Right atrium auricular region (tissue), 2 donors: ENCODE data around the gene CACNA1A. TPM values are rescaled to one million over a fixed set of nuclear protein-coding genes. Genes with fewer than 3 reads are reported as not detected.

ENCODE experiments used
- DNase-seq: peaks from one replicate; pipeline ENCODE4 v3.0.0-alpha.2; 2019; ENCODE audit warnings: low spot score
- H3K27ac ChIP-seq, 2 donors: fragments of 200-600 bp; sonication (generic); 1 replicate in 1 of 2; 2 replicates in 1 of 2; pipeline ENCODE4 v1.5.1; 2016 to 2019
- H3K27me3 ChIP-seq, 2 donors: fragments of 200-600 bp; sonication (generic); one replicate each; pipeline versions ENCODE4 v1.5.1 to v1.6.0; 2017 to 2019
- H3K36me3 ChIP-seq: fragments of 200-600 bp; sonication (generic); one replicate; pipeline ENCODE4 v1.5.1; 2016
- H3K4me1 ChIP-seq, 2 donors: fragments of 200-600 bp; sonication (generic); one replicate each; pipeline versions ENCODE4 v1.5.1 to v1.6.0; 2017 to 2019
- H3K4me3 ChIP-seq, 2 donors: fragments of 200-600 bp; sonication (generic); 1 replicate in 1 of 2; 2 replicates in 1 of 2; pipeline ENCODE4 v1.5.1; 2017 to 2019; ENCODE audit warnings: mild to moderate bottlenecking in 1 of 2, moderate library complexity in 1 of 2
- H3K9me3 ChIP-seq, 2 donors: fragments of 200-600 bp; sonication (generic); one replicate each; pipeline ENCODE4 v1.5.1; 2019
- total RNA-seq, 2 donors: library from RNA; depleted of rRNA; stranded (reverse); fragments of >200 nt; gene quantifications; one replicate each; pipeline ENCODE4 v1.1.0, GENCODE V29; 2016
- TF ChIP-seq, protein P1 (sequence below), 2 donors: fragments of 200-600 bp; sonication (generic); IDR thresholded peaks; one replicate each; pipeline ENCODE4 v1.5.1; 2019; ENCODE audit warnings: antibody characterized with exemption in 2 of 2

Gene CACNA1A
- total RNA-seq, 2 donors from 2014 or later: 0.28 to 0.48 TPM

DNA sequence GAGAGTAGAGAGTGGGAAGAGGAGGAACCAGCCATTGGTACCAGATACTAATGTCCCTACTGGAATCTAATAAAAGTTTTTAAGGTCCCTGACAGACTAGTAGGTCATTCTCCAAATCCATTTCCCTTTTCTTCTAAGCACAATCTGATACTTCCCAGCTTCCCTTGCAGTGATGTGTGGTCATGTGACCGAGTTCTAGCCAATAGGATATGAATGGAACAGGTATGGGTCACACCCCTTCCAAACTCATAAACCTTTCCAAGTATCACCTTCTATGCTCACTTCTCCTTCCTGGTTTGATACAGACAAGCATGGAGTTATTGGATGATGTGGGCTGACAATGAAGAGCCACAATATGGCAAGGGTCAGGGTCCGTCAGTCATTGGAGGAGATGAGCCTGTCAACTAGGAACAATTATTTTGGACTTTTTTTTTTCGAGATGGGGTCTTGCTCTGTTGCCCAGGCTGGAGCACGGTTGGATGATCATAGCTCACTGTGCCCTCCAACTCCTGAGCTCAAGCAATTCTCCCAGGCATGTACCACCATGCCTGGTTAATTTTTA lies 54.8 kb downstream of the CACNA1A start:
- no peaks in the 10 kb centered on the region for H3K27me3 ChIP-seq
- DNase-seq: no peak
- TF ChIP-seq, protein P1, sequence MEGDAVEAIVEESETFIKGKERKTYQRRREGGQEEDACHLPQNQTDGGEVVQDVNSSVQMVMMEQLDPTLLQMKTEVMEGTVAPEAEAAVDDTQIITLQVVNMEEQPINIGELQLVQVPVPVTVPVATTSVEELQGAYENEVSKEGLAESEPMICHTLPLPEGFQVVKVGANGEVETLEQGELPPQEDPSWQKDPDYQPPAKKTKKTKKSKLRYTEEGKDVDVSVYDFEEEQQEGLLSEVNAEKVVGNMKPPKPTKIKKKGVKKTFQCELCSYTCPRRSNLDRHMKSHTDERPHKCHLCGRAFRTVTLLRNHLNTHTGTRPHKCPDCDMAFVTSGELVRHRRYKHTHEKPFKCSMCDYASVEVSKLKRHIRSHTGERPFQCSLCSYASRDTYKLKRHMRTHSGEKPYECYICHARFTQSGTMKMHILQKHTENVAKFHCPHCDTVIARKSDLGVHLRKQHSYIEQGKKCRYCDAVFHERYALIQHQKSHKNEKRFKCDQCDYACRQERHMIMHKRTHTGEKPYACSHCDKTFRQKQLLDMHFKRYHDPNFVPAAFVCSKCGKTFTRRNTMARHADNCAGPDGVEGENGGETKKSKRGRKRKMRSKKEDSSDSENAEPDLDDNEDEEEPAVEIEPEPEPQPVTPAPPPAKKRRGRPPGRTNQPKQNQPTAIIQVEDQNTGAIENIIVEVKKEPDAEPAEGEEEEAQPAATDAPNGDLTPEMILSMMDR (IDR thresholded peaks at IDR 0.05): no peak
- no peaks in the 10 kb centered on the region for H3K36me3 ChIP-seq
- peaks cover 9 to 42% of the 10 kb centered on the region in 2 donors for H3K9me3 ChIP-seq
- no peak overlapping the region for H3K27ac ChIP-seq
- H3K4me3 ChIP-seq: no peak overlapping the region
- H3K4me1 ChIP-seq: no peaks in the 10 kb centered on the region

DNA sequence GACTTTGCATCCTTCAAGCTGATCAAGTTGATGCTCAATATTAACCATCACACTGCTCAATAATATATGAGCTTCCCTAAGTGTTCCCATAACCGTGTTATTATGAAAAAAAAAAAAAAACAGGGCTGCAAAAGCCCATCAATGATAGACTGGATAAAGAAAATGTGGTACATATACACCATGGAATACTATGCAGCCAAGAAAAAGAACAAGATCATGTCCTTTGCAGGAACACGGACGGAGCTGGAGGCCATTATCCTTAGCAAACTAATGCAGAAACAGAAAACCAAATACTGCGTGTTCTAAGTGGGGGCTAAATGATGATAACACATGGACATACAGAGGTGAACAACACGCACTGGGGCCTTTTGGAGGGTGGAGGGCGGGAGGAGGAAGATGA lies 58.3 kb downstream of the CACNA1A start:
- Histone ChIP-seq H3K9me3 (peaks cover 9 to 40% of the 10 kb centered on the region in 2 donors), H3K4me3 (no peak overlapping the region), H3K27me3 (no peaks in the 10 kb centered on the region), H3K36me3 (no peaks in the 10 kb centered on the region), H3K27ac (no peak overlapping the region), H3K4me1 (no peaks in the 10 kb centered on the region)
- no peak for DNase-seq
- TF ChIP-seq, protein P1 (IDR thresholded peaks at IDR 0.05): no peak

DNA sequence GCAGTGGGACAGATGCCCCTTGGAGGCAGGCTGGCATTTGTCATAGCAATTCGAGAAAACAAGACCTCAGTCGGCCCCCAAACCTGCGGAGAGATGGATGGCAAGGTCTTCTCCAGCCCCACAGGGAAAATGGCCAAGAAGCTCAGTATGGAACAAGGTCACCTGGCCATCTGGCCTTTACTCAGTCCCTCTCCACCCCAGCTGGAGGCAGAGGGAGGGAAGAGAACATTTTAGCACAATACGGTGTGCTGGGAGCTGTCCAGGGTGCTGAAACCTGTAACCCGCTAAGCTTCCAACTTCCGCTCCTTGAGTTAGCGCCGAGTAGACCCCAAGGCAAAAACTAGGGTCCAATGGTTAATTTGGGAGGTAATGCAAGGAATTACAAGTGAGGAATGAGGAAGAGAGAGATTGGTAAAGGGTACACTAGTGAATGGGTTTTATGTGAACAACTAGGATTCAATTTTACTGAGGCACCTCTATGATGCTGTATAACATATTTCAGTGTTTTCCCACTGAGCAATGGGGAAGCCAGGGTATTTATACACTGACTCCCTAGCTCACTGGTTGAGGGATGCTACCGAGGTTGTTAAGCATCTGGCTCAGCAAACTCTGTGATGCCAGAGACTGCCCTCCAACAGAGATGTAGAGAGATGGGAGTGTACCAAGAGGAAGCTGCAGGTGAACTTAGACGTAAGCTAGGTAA lies 64.3 kb downstream of the CACNA1A start:
- no peak overlapping the region for H3K4me3 ChIP-seq
- TF ChIP-seq, protein P1 (IDR thresholded peaks at IDR 0.05): no peak
- DNase-seq: no peak

DNA sequence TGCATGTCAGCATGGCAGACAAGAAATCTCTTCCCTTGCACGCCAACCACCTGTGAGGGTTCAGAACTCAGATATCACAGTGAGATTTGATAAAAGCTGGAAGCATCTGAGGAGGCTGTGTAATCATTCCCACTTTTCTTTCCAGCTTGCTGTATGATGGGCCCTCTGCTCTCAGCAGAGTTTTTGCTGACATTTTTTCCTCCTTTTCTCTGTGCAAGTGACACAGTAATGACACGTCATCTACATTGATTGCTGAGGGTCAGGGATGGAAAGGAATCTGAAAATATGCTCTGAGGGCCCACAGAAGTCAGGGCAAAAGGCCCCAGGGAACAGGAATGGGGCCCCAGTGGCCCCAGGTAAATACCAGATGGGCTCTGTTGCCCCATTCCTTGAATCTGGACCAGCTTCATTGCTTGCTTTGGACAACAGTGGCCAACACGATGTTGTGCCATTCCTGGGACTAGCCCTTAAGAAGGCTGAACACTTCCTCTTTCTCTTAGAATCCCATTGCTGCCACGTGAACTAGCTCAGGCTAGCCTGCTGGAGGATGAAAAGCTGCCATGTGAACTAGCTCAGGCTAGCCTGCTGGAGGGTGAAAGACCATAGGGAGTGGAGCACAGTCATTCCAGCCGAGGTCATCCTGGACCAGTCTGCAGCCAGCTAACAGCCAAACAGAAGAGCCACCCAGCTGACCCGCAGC lies 68.2 kb downstream of the CACNA1A start:
- TF ChIP-seq, protein P1 (IDR thresholded peaks at IDR 0.05): no peak
- H3K27ac ChIP-seq: no peak overlapping the region

More for the DNA sequence above, 64.3 kb downstream of the CACNA1A start:
- Histone ChIP-seq H3K9me3 (no peaks in the 10 kb centered on the region), H3K27me3 (no peaks in the 10 kb centered on the region), H3K36me3 (no peaks in the 10 kb centered on the region), H3K4me1 (no peaks in the 10 kb centered on the region), H3K27ac (no peak overlapping the region)

DNA sequence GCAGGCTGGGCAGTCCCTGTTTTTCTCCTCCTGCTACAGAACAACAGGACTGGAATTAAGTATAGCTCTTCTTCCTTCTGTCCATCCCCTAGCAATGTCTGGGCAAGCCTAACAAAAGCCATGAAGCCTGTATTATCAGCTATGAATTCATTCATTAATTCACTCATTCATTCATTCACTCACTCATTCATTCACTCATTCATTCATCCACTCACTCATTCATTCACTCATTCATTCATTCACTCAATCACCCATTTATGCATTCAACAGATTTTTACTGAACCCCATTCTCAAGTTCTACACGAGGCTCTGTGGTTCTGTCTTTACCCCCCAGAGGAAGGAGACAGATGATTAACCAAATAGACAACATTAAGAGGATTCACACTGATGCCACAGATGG lies 69.9 kb downstream of the CACNA1A start:
- TF ChIP-seq, protein P1 (IDR thresholded peaks at IDR 0.05): no peak

More for the DNA sequence above, 68.2 kb downstream of the CACNA1A start:
- Histone ChIP-seq H3K4me1 (no peaks in the 10 kb centered on the region), H3K9me3 (no peaks in the 10 kb centered on the region), H3K4me3 (no peak overlapping the region), H3K27me3 (no peaks in the 10 kb centered on the region), H3K36me3 (no peaks in the 10 kb centered on the region)
- no peak for DNase-seq

More for the DNA sequence above, 69.9 kb downstream of the CACNA1A start:
- no peak for DNase-seq
- Histone ChIP-seq H3K4me1 (no peaks in the 10 kb centered on the region), H3K4me3 (no peak overlapping the region), H3K36me3 (no peaks in the 10 kb centered on the region), H3K9me3 (no peaks in the 10 kb centered on the region), H3K27ac (no peak overlapping the region), H3K27me3 (no peaks in the 10 kb centered on the region)
